ENCODE results near the gene BICRA.

Gene BICRA

DNA sequence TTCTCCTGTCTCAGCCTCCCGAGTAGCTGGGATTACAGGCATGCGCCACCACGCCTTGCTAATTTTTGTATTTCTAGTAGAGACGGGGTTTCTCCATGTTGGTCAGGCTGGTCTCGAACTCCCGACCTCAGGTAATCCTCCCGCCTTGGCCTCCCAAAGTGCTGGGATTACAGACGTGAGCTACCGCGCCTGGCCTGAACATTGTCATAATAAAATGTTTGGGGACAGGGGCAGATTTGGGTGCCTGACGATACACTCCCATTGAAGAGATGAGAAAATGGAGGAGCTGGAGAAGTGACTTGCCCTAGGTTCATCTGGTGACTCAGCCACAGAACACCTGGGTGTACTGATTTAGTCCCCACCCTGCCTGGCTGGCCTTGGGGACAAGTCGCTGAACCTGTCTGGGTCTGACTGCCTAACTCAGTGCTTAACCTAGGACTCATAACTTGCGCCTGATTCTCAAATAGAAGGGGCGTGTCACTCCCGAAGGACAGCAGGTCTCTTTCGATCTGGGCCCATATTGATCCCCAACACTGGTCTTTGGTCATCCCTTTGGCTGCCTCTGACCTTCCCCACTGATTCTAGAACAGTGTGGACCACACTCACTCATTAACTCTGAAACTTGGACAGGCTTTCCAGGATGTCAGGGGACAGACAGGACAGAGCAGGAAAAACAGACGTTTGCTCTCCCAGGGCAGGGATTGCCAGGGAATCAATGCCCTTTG lies 7.6 kb upstream of the BICRA start:
- no peak for DNase-seq

DNA sequence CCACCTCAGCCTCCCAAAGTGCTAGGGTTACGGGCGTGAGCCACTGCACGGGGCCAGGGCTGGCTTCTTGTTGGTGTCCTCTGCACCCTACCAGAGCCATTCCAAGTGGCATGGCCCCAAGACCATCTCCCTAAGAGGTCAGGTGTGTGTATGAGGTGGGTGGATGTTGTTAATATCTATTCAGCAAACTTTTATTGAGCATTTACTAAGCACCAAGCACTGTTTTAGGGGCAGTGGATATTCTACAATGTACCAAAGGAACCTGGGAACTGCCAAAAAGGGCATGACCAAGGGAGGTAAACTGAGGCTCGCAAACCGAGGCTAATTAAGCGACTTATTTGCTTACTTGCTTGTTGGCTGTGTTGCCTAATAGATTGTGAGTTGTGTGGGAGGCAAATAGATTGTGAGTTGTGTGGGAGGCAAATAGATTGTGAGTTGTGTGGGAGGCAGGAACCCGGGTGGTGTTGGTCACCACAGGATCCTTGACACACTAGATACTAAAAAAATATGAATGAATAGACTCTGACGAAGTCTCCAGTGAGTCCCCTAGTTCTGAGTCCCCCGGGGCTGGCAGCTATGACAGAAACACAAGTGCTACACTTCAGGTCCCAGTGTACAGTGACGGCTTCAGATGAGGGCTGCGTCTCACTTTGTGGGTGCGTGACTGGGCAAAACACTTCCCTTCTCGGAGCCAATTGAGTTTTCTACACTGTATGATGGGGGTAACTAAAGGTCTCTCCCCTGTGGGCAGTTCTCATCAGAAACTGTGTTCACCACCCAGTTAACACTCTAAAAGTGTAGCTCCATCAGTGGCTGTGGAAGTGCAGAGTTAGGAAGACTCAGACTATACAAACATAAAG lies 5.0 kb upstream of the BICRA start:
- no peak for DNase-seq

GRCh38 chr19:47607564-47608073 lies 1.3 kb upstream of the BICRA start:
- DNase-seq = no peak

GRCh38 chr19:47608074-47608918 lies 638 bp upstream of the BICRA start:
- DNase-seq = peak; percentile 73

DNA sequence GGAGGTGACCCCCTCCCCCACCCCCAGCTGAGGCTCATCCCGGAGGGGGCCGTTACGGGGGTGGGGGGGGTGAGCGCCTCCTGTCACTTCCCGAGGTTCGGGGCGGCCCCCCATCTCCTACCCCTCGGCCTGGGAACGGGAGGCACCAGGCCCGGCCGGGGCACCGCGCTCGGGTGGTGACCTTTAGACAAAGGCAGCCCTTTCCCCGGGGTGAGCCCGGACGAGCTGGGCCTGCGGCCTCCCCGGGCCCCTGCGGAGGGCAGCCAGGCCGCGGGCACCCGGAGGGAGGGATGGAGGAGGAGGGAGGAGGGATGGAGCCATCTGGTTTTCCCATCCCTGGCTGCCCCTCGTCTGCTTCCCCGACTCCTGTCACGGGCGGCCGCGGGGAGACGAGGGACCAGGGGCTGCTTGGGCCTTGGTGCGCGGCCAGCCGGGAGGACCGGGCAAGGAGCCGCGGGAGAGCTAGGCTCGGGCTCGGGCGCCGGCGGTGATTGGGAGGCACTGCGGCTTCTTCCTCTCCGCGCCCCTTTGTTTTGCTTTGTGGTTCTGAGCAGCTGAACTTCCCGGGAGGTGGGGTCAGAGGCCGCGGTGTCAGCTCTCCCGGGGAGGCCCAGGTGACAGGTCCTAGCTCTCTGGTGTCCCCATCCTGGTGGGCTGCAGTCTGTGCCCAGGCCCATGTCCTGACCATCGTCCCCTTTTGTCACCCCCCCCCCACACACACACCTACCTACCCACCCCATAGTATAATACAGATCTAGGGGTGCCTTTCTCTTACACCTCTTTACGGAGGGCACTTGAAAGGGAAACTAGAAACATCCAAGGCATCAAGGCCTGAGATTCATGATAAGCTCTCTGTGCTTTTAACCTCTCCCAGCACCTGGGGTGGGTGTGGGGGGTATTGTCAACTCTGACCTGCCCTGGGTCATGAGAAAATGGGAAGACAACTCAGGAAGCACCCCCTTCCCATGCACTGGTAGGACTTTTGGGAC lies 1.3 kb downstream of the BICRA start:
- no peak for DNase-seq

GRCh38 chr19:47610902-47611301 lies 2.0 kb downstream of the BICRA start:
- DNase-seq = no peak

DNA sequence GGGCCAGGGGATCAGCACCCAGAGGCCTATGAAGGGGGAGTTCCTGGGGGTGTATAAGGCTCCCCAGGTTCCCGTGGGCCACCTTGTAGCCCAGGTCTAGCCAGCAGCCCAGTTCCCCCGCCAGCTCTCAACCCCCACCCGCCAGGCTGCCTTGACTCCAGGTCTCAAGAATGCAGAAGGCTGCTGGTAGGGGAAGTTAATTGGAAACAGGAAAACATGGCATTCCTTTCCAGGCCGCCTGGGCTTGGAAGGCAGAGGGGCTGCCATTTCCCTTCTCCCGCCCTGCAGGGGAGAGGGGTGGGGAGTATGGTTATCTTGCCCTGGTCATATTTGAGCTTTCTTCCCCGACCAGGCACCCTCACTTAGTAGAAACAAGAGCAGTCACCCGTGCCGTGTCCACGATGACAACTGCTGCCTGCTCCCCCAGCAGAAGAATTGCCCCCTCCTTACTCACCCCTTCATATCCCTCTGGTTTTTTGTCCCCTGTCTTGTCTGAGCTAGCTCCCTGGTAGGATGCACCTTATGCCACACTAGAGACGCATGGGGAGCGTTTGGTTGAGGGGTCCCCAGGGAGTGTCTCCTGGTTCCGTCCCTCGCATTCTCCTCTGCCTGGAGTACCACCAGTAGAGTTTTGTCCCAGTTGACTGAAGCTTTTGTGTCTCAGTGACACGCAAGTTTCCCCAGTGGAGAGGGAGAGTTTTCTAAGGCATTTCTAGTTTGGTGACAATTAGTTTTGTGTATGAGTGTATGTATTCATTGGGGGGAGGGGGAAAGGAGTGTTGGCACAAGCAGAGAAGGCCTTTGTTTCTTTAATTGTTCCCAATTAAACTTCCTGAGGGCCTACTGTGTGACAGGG lies 4.5 kb downstream of the BICRA start:
- no peak for DNase-seq

- DNase-seq = no peak
Measured at GRCh38 chr19:47614021-47614295, 5.0 kb downstream of the BICRA start.

- no peak for DNase-seq
Measured at GRCh38 chr19:47614559-47614958, 5.6 kb downstream of the BICRA start.

DNA sequence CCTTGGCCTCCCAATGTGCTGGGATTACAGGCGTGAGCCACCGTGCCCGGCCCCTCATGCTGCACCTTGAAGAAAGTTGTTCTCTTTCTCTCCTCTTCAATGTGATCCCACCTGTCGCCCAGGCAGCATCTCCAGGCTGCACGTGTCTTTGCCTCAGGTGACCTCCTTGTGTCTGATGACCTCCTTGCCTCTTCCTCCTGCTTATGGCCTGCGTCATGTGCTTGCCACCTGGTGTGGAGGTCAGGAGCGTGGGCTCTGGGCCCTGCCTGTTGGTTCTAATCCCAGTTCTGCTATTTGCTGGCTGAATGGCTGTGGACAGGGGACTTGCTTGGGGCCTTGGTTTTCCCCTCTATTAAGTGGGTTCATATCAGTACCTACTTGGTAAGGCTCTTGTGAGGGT lies 6.3 kb downstream of the BICRA start:
- DNase-seq = no peak

GRCh38 chr19:47615714-47616113 lies 6.8 kb downstream of the BICRA start:
- DNase-seq = no peak

DNA sequence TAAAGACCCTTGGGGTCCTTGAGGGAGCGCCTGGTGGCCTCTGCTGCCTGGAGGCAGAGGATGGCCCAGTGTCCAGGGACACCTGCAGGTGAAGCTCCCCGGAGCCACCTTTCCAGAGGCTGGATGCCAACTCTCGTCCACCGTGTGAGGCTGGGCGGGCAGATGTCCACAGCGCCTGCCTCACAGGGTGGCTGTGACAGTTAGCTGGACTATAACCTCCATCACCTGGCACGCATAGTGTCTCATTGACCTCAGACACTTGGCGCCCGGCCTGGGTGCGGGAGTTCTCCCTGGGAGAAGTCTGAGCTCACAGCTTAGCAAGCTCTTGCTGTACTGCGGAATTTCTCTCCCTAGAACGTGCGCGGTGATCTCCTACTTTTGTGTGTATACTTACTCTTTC lies 9.8 kb downstream of the BICRA start:
- no peak for DNase-seq

- DNase-seq = no peak
Measured at GRCh38 chr19:47619763-47620162, 10.8 kb downstream of the BICRA start.

GRCh38 chr19:47623151-47623920 lies 14.4 kb downstream of the BICRA start:
- no peak for DNase-seq

- DNase-seq = no peak
Measured at GRCh38 chr19:47623921-47624391, 15.0 kb downstream of the BICRA start.

DNA sequence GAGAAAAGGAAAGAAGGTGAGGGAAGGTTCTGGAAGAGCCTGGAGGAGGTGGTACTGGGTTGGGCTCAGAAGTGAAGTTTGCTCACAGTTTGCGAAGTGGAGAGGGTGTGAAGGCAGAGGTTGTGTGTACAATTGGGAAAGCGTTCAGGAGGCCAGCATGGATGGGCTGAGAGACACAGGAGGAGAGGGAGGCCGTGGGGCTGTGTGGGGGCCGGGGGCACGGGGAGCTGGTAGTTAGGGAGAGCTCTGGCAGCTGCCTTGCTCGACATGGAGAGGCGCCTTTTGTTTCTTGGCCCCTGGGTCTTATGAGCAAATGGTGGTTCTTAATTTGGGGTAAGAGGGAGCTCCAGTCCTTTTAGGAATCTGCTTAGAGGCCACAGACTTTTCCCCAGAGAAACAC lies 16.7 kb downstream of the BICRA start:
- DNase-seq = no peak

- DNase-seq = no peak
Measured at GRCh38 chr19:47626238-47626637, 17.3 kb downstream of the BICRA start.

DNA sequence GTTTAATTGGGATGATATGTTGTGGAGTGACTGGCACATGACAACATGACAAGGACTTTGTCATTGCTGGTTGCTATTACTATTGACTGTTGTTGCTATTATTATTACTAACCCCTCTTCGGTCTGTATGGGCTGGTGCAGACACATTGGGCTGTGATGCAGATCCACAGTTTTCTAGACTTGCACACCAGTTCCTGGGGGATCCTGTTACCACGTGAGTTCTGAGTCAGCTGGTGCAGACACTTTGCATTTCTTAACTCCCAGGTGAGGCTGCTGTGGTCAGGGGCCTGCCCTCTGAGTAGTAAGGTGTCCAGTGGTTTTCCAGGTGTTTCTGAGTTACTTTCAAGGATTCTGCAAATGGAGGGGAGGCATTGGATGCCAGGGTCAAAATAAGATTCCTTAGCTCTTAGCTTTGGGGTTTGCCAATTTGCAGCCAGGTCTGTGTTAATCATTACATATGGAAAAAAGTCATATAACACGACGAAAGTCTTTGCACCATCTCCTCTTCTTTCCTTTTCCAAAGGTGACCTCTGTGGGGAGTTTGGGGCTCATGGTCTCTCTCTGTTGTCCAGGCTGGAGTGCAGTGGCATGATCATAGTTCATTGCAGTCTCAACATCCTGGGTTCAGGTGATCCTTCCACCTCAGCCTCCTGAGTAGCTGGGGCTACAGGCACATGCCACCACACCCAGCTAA lies 19.3 kb downstream of the BICRA start:
- no peak for DNase-seq

DNA sequence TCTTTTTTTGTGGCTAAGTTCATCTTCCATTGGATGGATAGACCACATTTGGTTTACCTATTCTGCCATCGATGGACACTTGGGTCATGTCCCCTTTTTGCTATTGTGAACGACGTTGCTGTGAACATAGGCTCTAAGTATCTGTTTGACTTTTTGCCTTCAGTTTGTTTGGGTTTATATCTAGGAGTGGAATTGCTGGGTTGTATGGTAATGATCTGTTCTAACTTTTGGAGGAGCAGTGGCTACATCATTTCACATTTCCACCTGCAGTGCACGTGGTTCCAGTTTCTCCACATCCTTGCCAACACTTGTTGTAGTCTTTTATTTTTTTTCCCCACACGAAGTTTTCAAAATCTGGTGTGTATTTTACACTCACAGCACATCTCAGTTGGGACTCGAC lies 21.7 kb downstream of the BICRA start:
- DNase-seq = no peak

All from NCI-H1694 (cell line).